ENCODE results near the gene C5. TPM values are rescaled to one million over a fixed set of nuclear protein-coding genes. Genes with fewer than 3 reads are reported as not detected.

The C5 gene
- total RNA-seq, 4 donors from 2014 or later: 2.0 to 14.9 (median 4.3) TPM

GRCh38 chr9:120999317-120999716 lies 50.8 kb downstream of the C5 start:
- intact Hi-C loops (cut with DNase I; ENCODE audit: low total_unique reads): no loop called here
- TF ChIP-seq POLR2A (IDR thresholded peaks at IDR 0.05): no peak
- TF ChIP-seq, protein P1, sequence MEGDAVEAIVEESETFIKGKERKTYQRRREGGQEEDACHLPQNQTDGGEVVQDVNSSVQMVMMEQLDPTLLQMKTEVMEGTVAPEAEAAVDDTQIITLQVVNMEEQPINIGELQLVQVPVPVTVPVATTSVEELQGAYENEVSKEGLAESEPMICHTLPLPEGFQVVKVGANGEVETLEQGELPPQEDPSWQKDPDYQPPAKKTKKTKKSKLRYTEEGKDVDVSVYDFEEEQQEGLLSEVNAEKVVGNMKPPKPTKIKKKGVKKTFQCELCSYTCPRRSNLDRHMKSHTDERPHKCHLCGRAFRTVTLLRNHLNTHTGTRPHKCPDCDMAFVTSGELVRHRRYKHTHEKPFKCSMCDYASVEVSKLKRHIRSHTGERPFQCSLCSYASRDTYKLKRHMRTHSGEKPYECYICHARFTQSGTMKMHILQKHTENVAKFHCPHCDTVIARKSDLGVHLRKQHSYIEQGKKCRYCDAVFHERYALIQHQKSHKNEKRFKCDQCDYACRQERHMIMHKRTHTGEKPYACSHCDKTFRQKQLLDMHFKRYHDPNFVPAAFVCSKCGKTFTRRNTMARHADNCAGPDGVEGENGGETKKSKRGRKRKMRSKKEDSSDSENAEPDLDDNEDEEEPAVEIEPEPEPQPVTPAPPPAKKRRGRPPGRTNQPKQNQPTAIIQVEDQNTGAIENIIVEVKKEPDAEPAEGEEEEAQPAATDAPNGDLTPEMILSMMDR (IDR thresholded peaks at IDR 0.05): no peak
- no peak overlapping the region for H3K4me3 ChIP-seq (ENCODE audit: low read depth, poor library complexity, severe bottlenecking)
- 97 to 99% methylated on average over 2 of the region's 2 CpGs for WGBS, 2 donors
- DNase-seq (ENCODE audit: low spot score in 2 of 2): no peak

GRCh38 chr9:120998111-120998510 lies 52.0 kb downstream of the C5 start:
- TF ChIP-seq, protein P1 (IDR thresholded peaks at IDR 0.05): no peak
- TF ChIP-seq POLR2A (IDR thresholded peaks at IDR 0.05): no peak
- intact Hi-C loops (cut with DNase I; ENCODE audit: low total_unique reads): no loop called here
- no peak for DNase-seq (ENCODE audit: low spot score in 2 of 2)
- 98 to 99% methylated on average over 2 of the region's 2 CpGs for WGBS, 2 donors
- H3K4me3 ChIP-seq (ENCODE audit: low read depth, poor library complexity, severe bottlenecking): no peak overlapping the region

GRCh38 chr9:120997502-120997901 lies 52.6 kb downstream of the C5 start:
- TF ChIP-seq, protein P1 (IDR thresholded peaks at IDR 0.05): no peak
- TF ChIP-seq POLR2A (IDR thresholded peaks at IDR 0.05): no peak
- intact Hi-C loops (cut with DNase I; ENCODE audit: low total_unique reads): no loop called here
- DNase-seq (ENCODE audit: low spot score in 2 of 2): no peak
- H3K4me3 ChIP-seq (ENCODE audit: low read depth, poor library complexity, severe bottlenecking): no peak overlapping the region
- WGBS, 2 donors: 81 to 82% methylated on average over 7 of the region's 7 CpGs

DNA sequence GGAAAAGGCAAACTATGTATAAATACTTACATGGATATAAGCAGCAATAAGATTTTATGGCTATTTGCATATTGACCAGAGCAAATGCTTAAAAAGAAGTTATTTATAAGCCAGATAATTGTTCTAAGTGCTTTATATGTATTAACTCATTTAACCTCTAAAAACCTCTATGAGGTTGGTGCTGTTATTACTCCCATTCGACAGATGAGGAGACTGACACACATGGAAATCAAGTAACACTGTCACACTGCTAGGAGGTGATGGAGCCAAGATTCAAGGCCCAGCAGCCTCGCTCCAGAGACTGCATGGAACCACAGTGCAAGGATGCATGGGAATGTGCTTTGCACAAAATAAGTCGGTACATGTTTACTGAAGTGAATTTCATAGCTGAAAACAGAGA lies 53.7 kb downstream of the C5 start:
- DNase-seq (ENCODE audit: low spot score in 2 of 2): no peak
- 59 to 63% methylated on average over 3 of the region's 3 CpGs for WGBS, 2 donors
- intact Hi-C loops (cut with DNase I; ENCODE audit: low total_unique reads): no loop called here
- TF ChIP-seq, protein P1 (IDR thresholded peaks at IDR 0.05): no peak
- no peak for TF ChIP-seq POLR2A (IDR thresholded peaks at IDR 0.05)
- H3K4me3 ChIP-seq (ENCODE audit: low read depth, poor library complexity, severe bottlenecking): no peak overlapping the region

DNA sequence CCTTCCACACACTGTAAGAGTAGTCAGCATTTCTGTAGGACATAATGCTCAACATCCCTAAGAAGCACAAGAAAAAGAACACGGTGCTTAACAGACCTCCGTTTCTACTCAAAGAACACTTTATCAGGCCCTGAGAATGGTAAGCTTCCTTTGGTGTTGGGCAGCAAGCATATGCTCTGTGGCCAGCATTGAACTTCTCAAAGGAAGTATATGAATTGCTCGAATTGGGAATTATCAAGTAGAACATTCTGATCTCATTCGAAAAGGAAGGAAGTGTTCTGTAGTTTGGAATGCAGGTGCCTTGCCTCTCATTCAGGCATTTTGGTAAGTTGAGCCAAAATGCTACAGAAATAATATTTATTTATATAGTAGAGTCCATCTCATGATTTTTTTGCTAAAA lies 61.0 kb downstream of the C5 start:
- WGBS, 2 donors: 90 to 93% methylated on average over 4 of the region's 4 CpGs
- intact Hi-C loops (cut with DNase I; ENCODE audit: low total_unique reads): loop anchor here (10.0 kb wide), 1 partner anchor 86 kb away; the partner anchor contains the start of gene CNTRL

More for the DNA sequence above, 61.0 kb downstream of the C5 start:
- no peak for DNase-seq (ENCODE audit: low spot score in 2 of 2)
- H3K4me3 ChIP-seq (ENCODE audit: low read depth, poor library complexity, severe bottlenecking): no peak overlapping the region
- TF ChIP-seq, protein P1 (IDR thresholded peaks at IDR 0.05): no peak
- no peak for TF ChIP-seq POLR2A (IDR thresholded peaks at IDR 0.05)
